ENCODE results near the gene PSMG3. TPM values are rescaled to one million over a fixed set of nuclear protein-coding genes. Genes with fewer than 3 reads are reported as not detected.

PSMG3 gene
- polyA plus RNA-seq, 1 experiment: 31.1 TPM

DNA sequence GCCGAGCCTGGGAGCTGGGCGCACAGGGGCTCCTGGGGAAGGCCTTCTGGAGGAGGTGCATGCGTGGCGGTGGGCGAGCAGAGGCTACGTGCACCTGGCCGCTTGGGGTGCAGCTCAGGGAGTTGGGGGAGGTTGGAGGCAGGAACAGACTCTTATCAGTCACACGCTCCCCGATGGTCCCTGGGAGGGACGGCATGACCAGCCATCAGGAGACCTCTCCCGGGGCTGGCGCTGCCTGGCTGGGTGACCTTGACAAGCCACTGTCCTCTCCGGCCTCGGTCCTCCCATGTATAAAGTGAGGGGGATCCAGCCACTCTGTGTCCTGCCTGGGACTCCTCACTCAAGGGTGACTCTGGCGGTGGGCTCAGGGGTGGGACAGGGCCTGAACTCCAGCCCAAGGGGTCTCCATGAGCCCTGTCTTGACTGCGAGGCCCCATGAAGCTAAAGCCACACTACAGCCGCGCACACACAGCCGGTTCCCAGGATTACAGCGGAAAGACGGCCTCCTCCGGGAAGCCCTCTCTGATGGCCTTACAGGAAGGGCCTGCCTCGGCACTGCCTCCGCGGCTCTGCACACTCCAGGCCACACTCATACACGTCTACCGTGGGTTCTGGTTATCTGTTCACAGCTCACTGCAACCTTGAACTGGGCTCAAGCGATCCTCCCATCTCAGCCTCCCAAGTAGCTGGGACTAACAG lies 16.2 kb downstream of the PSMG3 start:
- Histone ChIP-seq H3K27ac (ENCODE audit: low read depth, low read length) (no peak overlapping the region), H3K4me3 (ENCODE audit: low read depth, low read length) (no peak overlapping the region), H3K9me3 (ENCODE audit: control insufficient read depth, insufficient read depth, low read length) (no peaks in the 10 kb centered on the region; the same call in 1 of the 2 replicates), H3K27me3 (ENCODE audit: control insufficient read depth, insufficient read depth, low read length) (no peaks in the 10 kb centered on the region)
- DNase-seq (ENCODE audit: low read depth, low spot score): no peak
- CTCF ChIA-PET: no interaction called here
- TF ChIP-seq CTCF (IDR thresholded peaks at IDR 0.05; ENCODE audit: low read depth, low read length): no peak
- POLR2A ChIA-PET: no interaction called here

DNA sequence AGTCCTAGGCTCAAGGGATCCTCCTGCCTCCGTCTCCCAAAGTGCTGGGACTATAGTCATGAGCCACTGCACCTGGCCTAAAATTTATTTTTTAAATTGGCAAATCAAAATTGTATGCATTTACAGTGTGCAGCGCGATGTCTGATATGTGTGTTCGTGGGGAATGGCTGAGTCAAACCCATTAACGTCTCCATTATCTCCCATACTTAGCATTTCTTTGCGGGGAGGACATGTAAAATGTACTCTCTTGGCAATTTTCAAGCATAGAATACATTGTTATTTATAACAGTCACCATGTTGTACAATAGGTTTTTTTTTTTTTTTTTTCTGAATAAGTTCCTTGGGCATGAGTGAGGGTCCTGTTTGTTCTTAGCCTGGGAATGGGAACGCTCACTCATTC lies 17.6 kb downstream of the PSMG3 start:
- POLR2A ChIA-PET: no interaction called here
- H3K9me3 ChIP-seq (ENCODE audit: control insufficient read depth, insufficient read depth, low read length): no peaks in the 10 kb centered on the region; the same call in 1 of the 2 replicates
- DNase-seq (ENCODE audit: low read depth, low spot score): no peak
- no peak for TF ChIP-seq CTCF (IDR thresholded peaks at IDR 0.05; ENCODE audit: low read depth, low read length)
- no peaks in the 10 kb centered on the region for H3K27me3 ChIP-seq (ENCODE audit: control insufficient read depth, insufficient read depth, low read length)
- H3K27ac ChIP-seq (ENCODE audit: low read depth, low read length): no peak overlapping the region
- no peak overlapping the region for H3K4me3 ChIP-seq (ENCODE audit: low read depth, low read length)
- CTCF ChIA-PET: no interaction called here

GRCh38 chr7:1550846-1551155 lies 19.0 kb downstream of the PSMG3 start:
- Histone ChIP-seq H3K9me3 (ENCODE audit: control insufficient read depth, insufficient read depth, low read length) (no peaks in the 10 kb centered on the region; the same call in 1 of the 2 replicates), H3K27ac (ENCODE audit: low read depth, low read length) (no peak overlapping the region), H3K4me3 (ENCODE audit: low read depth, low read length) (no peak overlapping the region), H3K27me3 (ENCODE audit: control insufficient read depth, insufficient read depth, low read length) (no peaks in the 10 kb centered on the region)
- ChIA-PET CTCF (no interaction called here), POLR2A (no interaction called here)
- DNase-seq (ENCODE audit: low read depth, low spot score): no peak
- no peak for TF ChIP-seq CTCF (IDR thresholded peaks at IDR 0.05; ENCODE audit: low read depth, low read length)

DNA sequence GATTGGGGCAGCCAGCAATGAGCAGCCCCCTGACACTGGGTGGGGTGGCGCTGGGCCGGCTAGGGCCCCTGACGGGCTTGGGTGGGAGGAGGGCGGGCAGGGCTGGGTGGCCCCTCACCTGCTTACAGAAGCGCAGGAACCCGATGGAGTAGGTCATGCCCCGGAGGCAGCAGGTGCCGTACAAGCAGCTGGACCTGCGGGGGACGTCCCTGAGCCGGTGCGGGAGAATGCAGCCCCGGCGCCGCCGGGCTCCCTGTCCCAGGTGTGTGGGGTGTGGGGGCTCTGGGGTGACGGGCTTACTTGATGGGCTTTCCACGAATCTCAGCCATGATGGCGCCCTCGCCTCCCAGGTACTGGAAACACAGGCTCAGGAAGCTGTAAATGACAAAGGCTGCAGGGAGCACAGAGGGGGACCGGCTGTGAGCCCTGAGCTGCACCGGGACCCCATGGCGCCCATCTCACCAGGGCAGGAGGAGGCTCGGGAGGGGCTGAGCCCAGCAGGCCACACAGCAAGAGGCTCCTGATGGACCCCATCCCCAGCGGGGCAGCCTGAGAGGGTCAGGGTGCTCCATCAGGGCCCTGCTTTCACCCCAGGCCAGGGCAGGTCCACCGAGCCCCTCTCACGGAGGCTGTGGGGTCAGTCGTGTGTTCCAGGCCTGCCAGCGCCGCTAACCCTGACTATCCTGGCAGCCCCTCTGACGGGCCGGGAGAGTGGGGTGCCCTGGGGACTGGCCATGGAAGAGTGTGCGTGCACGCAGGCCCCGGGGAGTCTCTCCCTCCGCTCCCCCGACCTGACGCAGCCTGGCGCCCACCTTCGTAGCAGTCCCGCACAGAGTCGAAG lies 19.6 kb downstream of the PSMG3 start:
- CTCF ChIA-PET: no interaction called here
- TF ChIP-seq CTCF (IDR thresholded peaks at IDR 0.05; ENCODE audit: low read depth, low read length): no peak
- POLR2A ChIA-PET: no interaction called here

DNA sequence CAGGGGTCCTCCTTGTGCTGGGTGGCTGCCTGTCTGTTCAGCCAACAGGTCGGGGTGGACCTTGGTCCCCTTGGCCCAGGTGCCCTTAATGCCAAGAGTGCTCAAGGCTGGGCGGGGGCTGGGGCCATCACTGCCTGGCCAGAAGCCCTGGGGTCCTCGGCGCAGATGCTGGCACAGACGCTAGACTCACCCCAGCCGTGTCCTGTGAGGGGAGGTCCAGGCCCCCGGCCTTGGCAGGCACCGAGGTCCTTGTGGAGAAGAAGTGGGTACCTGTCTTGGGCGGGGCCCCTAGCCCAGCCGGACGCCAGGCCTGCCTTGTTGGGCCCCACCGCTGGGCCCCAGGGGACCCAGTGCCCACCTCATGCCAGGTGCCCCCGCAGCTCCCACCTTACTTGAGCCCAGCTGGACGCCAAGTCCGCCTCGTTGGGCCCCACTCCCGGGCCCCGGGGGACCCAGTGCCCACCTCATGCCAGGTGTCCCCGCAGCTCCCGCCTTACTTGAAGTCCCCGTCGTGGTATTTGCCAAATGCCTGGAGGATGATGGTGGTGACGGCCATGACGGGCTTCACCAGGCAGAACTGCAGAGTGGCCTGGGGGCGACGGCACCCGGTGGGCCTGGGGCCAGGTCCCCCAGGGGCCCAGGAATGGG lies 20.4 kb downstream of the PSMG3 start:
- CTCF ChIA-PET: no interaction called here
- H3K27me3 ChIP-seq (ENCODE audit: control insufficient read depth, insufficient read depth, low read length): no peaks in the 10 kb centered on the region
- no peak for TF ChIP-seq CTCF (IDR thresholded peaks at IDR 0.05; ENCODE audit: low read depth, low read length)
- H3K27ac ChIP-seq (ENCODE audit: low read depth, low read length): no peak overlapping the region
- DNase-seq (ENCODE audit: low read depth, low spot score): no peak
- no peaks in the 10 kb centered on the region; the same call in 1 of the 2 replicates for H3K9me3 ChIP-seq (ENCODE audit: control insufficient read depth, insufficient read depth, low read length)
- H3K4me3 ChIP-seq (ENCODE audit: low read depth, low read length): no peak overlapping the region
- POLR2A ChIA-PET: no interaction called here

More for the DNA sequence above, 19.6 kb downstream of the PSMG3 start:
- no peak overlapping the region for H3K4me3 ChIP-seq (ENCODE audit: low read depth, low read length)
- no peak overlapping the region for H3K27ac ChIP-seq (ENCODE audit: low read depth, low read length)
- no peaks in the 10 kb centered on the region for H3K27me3 ChIP-seq (ENCODE audit: control insufficient read depth, insufficient read depth, low read length)
- no peak for DNase-seq (ENCODE audit: low read depth, low spot score)
- H3K9me3 ChIP-seq (ENCODE audit: control insufficient read depth, insufficient read depth, low read length): no peaks in the 10 kb centered on the region; the same call in 1 of the 2 replicates

Data from AG04450 (cell line).